DND-41 (cell line): ENCODE data around the gene PLBD1.

Experiments
- EZH2 ChIP-seq: IDR thresholded peaks from 3 replicates; pipeline ENCODE4 v1.6.1; 2012; ENCODE audit warnings: borderline replicate concordance, low read depth, mild to moderate bottlenecking, moderate library complexity, low read length, inconsistent platforms; ENCODE audit not compliant: severe bottlenecking
- TF ChIP-seq, protein P1 (sequence below): IDR thresholded peaks from 2 replicates; pipeline ENCODE4 v1.5.1; 2012; ENCODE audit warnings: borderline replicate concordance, low read length, moderate library complexity, mild to moderate bottlenecking; ENCODE audit not compliant: poor library complexity, severe bottlenecking; ENCODE audit errors: extremely low read depth

- TF ChIP-seq, protein P1, sequence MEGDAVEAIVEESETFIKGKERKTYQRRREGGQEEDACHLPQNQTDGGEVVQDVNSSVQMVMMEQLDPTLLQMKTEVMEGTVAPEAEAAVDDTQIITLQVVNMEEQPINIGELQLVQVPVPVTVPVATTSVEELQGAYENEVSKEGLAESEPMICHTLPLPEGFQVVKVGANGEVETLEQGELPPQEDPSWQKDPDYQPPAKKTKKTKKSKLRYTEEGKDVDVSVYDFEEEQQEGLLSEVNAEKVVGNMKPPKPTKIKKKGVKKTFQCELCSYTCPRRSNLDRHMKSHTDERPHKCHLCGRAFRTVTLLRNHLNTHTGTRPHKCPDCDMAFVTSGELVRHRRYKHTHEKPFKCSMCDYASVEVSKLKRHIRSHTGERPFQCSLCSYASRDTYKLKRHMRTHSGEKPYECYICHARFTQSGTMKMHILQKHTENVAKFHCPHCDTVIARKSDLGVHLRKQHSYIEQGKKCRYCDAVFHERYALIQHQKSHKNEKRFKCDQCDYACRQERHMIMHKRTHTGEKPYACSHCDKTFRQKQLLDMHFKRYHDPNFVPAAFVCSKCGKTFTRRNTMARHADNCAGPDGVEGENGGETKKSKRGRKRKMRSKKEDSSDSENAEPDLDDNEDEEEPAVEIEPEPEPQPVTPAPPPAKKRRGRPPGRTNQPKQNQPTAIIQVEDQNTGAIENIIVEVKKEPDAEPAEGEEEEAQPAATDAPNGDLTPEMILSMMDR: no peak
- TF ChIP-seq EZH2: no peak
Observed at GRCh38 chr12:14561677-14562238, 5.9 kb downstream of the PLBD1 start.
